GM12891 (cell line): Measurements from ENCODE around the gene SNAPIN.

Source experiments
- POLR2A ChIP-seq: IDR thresholded peaks from 2 replicates; pipeline ENCODE4 v1.6.1; 2011; ENCODE audit warnings: low read depth, low read length, control low read depth
- POLR2AphosphoS5 ChIP-seq: IDR thresholded peaks from 2 replicates; pipeline ENCODE4 v1.6.1; 2011; ENCODE audit warnings: low read depth, low read length, control low read depth

- no peak for TF ChIP-seq POLR2A
- TF ChIP-seq POLR2AphosphoS5 = no peak
Observed at GRCh38 chr1:153623101-153623500, 35.4 kb upstream of the SNAPIN start.
